ENCODE results near the gene VEPH1. TPM values are rescaled to one million over a fixed set of nuclear protein-coding genes. Genes with fewer than 3 reads are reported as not detected.

VEPH1 gene
- total and polyA plus RNA-seq, 9 of the 15 experiments (the other 6 are each of a cell fraction or from before 2014, with no cell fraction given), result 4.5 to 15.6 (median 5.8) TPM

DNA sequence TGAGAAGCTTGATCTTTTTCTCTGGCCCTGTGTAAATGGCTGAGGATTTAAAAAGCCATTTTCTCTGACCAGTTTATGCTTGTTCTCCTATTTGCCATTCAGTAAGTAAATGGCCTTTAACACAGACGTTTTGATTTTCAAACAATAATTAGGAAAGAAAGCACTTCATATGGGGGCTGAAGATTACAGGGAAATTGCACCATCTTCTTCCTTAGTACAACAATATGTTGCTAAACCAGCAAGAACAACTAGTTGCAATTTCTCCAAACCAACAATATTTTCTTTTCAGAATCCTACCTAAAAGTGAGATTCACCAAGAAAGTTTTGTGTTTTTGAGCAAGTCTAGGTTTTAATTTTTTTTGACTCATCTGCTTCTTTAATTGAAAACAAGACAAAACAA is 262.8 kb downstream of the VEPH1 start (continued):
- TF ChIP-seq, protein P1, sequence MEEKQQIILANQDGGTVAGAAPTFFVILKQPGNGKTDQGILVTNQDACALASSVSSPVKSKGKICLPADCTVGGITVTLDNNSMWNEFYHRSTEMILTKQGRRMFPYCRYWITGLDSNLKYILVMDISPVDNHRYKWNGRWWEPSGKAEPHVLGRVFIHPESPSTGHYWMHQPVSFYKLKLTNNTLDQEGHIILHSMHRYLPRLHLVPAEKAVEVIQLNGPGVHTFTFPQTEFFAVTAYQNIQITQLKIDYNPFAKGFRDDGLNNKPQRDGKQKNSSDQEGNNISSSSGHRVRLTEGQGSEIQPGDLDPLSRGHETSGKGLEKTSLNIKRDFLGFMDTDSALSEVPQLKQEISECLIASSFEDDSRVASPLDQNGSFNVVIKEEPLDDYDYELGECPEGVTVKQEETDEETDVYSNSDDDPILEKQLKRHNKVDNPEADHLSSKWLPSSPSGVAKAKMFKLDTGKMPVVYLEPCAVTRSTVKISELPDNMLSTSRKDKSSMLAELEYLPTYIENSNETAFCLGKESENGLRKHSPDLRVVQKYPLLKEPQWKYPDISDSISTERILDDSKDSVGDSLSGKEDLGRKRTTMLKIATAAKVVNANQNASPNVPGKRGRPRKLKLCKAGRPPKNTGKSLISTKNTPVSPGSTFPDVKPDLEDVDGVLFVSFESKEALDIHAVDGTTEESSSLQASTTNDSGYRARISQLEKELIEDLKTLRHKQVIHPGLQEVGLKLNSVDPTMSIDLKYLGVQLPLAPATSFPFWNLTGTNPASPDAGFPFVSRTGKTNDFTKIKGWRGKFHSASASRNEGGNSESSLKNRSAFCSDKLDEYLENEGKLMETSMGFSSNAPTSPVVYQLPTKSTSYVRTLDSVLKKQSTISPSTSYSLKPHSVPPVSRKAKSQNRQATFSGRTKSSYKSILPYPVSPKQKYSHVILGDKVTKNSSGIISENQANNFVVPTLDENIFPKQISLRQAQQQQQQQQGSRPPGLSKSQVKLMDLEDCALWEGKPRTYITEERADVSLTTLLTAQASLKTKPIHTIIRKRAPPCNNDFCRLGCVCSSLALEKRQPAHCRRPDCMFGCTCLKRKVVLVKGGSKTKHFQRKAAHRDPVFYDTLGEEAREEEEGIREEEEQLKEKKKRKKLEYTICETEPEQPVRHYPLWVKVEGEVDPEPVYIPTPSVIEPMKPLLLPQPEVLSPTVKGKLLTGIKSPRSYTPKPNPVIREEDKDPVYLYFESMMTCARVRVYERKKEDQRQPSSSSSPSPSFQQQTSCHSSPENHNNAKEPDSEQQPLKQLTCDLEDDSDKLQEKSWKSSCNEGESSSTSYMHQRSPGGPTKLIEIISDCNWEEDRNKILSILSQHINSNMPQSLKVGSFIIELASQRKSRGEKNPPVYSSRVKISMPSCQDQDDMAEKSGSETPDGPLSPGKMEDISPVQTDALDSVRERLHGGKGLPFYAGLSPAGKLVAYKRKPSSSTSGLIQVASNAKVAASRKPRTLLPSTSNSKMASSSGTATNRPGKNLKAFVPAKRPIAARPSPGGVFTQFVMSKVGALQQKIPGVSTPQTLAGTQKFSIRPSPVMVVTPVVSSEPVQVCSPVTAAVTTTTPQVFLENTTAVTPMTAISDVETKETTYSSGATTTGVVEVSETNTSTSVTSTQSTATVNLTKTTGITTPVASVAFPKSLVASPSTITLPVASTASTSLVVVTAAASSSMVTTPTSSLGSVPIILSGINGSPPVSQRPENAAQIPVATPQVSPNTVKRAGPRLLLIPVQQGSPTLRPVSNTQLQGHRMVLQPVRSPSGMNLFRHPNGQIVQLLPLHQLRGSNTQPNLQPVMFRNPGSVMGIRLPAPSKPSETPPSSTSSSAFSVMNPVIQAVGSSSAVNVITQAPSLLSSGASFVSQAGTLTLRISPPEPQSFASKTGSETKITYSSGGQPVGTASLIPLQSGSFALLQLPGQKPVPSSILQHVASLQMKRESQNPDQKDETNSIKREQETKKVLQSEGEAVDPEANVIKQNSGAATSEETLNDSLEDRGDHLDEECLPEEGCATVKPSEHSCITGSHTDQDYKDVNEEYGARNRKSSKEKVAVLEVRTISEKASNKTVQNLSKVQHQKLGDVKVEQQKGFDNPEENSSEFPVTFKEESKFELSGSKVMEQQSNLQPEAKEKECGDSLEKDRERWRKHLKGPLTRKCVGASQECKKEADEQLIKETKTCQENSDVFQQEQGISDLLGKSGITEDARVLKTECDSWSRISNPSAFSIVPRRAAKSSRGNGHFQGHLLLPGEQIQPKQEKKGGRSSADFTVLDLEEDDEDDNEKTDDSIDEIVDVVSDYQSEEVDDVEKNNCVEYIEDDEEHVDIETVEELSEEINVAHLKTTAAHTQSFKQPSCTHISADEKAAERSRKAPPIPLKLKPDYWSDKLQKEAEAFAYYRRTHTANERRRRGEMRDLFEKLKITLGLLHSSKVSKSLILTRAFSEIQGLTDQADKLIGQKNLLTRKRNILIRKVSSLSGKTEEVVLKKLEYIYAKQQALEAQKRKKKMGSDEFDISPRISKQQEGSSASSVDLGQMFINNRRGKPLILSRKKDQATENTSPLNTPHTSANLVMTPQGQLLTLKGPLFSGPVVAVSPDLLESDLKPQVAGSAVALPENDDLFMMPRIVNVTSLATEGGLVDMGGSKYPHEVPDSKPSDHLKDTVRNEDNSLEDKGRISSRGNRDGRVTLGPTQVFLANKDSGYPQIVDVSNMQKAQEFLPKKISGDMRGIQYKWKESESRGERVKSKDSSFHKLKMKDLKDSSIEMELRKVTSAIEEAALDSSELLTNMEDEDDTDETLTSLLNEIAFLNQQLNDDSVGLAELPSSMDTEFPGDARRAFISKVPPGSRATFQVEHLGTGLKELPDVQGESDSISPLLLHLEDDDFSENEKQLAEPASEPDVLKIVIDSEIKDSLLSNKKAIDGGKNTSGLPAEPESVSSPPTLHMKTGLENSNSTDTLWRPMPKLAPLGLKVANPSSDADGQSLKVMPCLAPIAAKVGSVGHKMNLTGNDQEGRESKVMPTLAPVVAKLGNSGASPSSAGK (IDR thresholded peaks at IDR 0.05), result no peak
- no peak for TF ChIP-seq CBX2 (IDR thresholded peaks at IDR 0.05; ENCODE audit: insufficient read depth, low read length, poor library complexity, severe bottlenecking)
- TF ChIP-seq BDP1 (IDR thresholded peaks at IDR 0.05; ENCODE audit: insufficient read depth, insufficient read length), result no peak
